ENCODE measurements around the gene TTC17. TPM values are rescaled to one million over a fixed set of nuclear protein-coding genes. Genes with fewer than 3 reads are reported as not detected.

Gene TTC17
- total RNA-seq, 1 donor from 2014 or later = 105 TPM

DNA sequence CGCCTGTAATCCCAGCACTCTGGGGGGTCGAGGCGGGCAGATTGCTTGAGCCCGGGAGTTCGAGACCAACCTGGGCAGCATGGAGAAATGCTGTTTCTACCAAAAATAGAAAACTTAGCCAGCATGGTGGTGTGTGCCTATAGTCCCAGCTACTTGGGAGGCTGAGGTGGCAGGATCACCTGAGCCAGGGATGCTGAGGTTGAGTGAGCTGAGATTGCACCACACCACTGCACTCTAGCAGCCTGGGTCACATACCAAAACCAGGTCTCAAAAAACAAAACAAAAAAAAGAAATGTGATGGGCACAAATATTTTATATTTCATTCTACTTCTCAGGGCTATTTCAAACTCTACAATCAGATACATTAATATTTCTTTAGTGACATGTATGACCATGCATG lies 25.7 kb downstream of the TTC17 start:
- ATAC-seq = no peak
- TF ChIP-seq, protein P1, sequence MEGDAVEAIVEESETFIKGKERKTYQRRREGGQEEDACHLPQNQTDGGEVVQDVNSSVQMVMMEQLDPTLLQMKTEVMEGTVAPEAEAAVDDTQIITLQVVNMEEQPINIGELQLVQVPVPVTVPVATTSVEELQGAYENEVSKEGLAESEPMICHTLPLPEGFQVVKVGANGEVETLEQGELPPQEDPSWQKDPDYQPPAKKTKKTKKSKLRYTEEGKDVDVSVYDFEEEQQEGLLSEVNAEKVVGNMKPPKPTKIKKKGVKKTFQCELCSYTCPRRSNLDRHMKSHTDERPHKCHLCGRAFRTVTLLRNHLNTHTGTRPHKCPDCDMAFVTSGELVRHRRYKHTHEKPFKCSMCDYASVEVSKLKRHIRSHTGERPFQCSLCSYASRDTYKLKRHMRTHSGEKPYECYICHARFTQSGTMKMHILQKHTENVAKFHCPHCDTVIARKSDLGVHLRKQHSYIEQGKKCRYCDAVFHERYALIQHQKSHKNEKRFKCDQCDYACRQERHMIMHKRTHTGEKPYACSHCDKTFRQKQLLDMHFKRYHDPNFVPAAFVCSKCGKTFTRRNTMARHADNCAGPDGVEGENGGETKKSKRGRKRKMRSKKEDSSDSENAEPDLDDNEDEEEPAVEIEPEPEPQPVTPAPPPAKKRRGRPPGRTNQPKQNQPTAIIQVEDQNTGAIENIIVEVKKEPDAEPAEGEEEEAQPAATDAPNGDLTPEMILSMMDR (IDR thresholded peaks at IDR 0.05) = no peak
- no peak for DNase-seq
- Histone ChIP-seq H3K4me1 (no peaks in the 10 kb centered on the region), H3K27me3 (ENCODE audit: low read depth) (no peaks in the 10 kb centered on the region), H3K4me3 (no peak overlapping the region), H3K36me3 (peaks cover 36% of the 10 kb centered on the region), H3K27ac (no peak overlapping the region), H3K9me3 (no peaks in the 10 kb centered on the region)
- intact Hi-C loops (cut with DNase I) = no loop called here

DNA sequence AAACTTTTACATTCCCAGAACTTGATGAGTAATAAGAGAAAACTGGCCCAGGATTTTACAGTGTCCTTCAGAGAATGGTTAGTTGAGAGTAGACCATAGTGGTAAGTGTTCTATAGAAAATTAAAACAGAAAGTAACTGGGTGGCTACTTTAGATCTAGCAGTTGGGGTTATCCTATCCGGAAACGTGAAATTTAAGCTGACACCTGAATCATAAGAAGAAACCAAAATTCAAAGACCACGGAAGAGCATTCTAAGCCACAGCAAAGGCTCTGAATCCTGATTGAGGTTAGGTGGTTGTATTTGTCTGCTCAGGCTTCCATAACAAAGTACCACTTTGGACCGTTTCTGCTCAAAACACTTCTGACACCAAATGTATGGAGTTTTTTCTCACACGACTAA lies 34.0 kb downstream of the TTC17 start:
- TF ChIP-seq, protein P1 (IDR thresholded peaks at IDR 0.05) = no peak
- peaks cover 82% of the 10 kb centered on the region for H3K36me3 ChIP-seq
- no peaks in the 10 kb centered on the region for H3K9me3 ChIP-seq
- no peak for DNase-seq
- intact Hi-C loops (cut with DNase I) = no loop called here
- H3K27ac ChIP-seq = no peak overlapping the region
- H3K4me1 ChIP-seq = no peaks in the 10 kb centered on the region
- no peaks in the 10 kb centered on the region for H3K27me3 ChIP-seq (ENCODE audit: low read depth)
- no peak for ATAC-seq
- no peak overlapping the region for H3K4me3 ChIP-seq

DNA sequence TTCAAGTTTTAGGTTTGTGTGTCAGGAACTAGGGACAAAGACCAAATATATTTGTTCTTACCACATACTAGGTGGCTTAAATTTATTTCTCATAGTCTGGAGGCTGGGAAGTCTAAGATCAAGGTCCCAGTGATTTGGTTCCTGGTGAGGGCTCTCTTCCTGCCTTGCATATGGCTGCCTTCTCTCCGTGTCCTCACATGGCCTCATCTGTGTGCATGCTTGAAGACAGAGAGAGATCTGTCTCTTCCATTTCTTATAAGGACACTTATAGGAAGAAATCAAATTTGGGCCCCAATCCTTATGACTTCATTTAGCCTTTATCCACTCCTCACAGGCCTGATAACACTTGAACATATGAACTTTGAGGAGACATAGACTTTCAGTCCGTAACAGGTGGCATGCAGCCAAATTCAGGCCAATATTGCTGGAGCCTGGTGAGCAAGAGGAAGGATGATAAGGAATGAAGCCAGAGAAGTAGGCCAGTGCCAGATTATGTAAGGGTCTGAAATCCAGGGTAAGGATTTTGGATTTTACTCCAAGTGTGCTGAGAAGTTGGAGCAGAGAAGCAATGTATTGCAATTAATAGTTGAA lies 35.1 kb downstream of the TTC17 start:
- H3K36me3 ChIP-seq = peaks cover 92% of the 10 kb centered on the region
- no peaks in the 10 kb centered on the region for H3K27me3 ChIP-seq (ENCODE audit: low read depth)
- H3K27ac ChIP-seq = no peak overlapping the region
- ATAC-seq (peak in 1 of 2 donors; percentile 35), DNase-seq (no peak)
- H3K4me3 ChIP-seq = no peak overlapping the region
- TF ChIP-seq, protein P1 (IDR thresholded peaks at IDR 0.05) = no peak
- no peaks in the 10 kb centered on the region for H3K4me1 ChIP-seq
- no peaks in the 10 kb centered on the region for H3K9me3 ChIP-seq
- intact Hi-C loops (cut with DNase I) = no loop called here

DNA sequence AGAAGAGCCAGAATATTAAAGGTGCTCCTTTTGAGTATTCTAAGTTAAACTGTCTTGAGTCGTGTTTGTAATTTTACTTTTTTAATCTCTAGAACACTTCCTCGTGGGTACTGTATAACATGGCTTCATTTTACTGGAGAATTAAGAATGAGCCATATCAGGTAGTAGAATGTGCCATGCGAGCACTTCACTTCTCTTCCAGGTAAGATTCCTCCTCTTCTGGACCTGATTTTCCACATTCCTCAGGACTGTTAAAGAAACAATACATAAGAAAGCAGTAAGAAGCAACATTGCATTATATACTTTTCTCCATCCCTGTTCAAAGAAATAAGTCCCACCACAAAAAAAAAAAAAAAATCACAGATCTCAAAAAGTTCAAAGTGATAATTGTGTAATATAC lies 37.9 kb downstream of the TTC17 start:
- Histone ChIP-seq H3K4me1 (no peaks in the 10 kb centered on the region), H3K36me3 (peaks cover 92% of the 10 kb centered on the region), H3K27ac (no peak overlapping the region), H3K4me3 (no peak overlapping the region), H3K9me3 (no peaks in the 10 kb centered on the region), H3K27me3 (ENCODE audit: low read depth) (no peaks in the 10 kb centered on the region)
- TF ChIP-seq, protein P1 (IDR thresholded peaks at IDR 0.05) = no peak
- ATAC-seq (peak; percentile 78 to 82), DNase-seq (no peak)
- intact Hi-C loops (cut with DNase I) = no loop called here

DNA sequence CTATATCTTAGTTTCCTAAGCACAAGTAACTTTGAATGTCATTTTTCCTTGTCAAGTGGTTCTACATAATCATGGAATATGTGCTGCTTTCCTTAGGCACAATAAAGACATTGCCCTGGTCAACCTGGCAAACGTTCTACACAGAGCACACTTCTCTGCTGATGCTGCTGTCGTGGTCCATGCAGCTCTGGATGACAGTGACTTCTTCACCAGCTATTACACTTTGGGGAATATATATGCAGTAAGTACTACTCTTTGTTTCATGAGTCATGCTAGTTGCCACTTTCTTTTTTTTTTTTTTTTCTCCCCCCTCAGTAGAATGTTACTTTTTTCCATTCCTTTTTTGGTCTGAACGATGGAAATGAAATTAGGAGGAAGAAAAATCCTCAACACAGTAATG lies 38.5 kb downstream of the TTC17 start:
- ATAC-seq (no peak), DNase-seq (no peak)
- no peaks in the 10 kb centered on the region for H3K4me1 ChIP-seq
- peaks cover 92% of the 10 kb centered on the region for H3K36me3 ChIP-seq
- no peaks in the 10 kb centered on the region for H3K27me3 ChIP-seq (ENCODE audit: low read depth)
- no peak overlapping the region for H3K27ac ChIP-seq
- TF ChIP-seq, protein P1 (IDR thresholded peaks at IDR 0.05) = no peak
- no peaks in the 10 kb centered on the region for H3K9me3 ChIP-seq
- no peak overlapping the region for H3K4me3 ChIP-seq
- intact Hi-C loops (cut with DNase I) = no loop called here
